EL (cell line): ENCODE results near the gene ARMC9.
"Not testable (repeated sequence)": the region's sequence is repeated elsewhere in the genome, so short reads cannot be mapped to it uniquely, and the experiment has no call there.

Experiments
- DNase-seq: peaks from one replicate; pipeline ENCODE4 v3.0.0-alpha.2; 2016

Gene ARMC9

DNA sequence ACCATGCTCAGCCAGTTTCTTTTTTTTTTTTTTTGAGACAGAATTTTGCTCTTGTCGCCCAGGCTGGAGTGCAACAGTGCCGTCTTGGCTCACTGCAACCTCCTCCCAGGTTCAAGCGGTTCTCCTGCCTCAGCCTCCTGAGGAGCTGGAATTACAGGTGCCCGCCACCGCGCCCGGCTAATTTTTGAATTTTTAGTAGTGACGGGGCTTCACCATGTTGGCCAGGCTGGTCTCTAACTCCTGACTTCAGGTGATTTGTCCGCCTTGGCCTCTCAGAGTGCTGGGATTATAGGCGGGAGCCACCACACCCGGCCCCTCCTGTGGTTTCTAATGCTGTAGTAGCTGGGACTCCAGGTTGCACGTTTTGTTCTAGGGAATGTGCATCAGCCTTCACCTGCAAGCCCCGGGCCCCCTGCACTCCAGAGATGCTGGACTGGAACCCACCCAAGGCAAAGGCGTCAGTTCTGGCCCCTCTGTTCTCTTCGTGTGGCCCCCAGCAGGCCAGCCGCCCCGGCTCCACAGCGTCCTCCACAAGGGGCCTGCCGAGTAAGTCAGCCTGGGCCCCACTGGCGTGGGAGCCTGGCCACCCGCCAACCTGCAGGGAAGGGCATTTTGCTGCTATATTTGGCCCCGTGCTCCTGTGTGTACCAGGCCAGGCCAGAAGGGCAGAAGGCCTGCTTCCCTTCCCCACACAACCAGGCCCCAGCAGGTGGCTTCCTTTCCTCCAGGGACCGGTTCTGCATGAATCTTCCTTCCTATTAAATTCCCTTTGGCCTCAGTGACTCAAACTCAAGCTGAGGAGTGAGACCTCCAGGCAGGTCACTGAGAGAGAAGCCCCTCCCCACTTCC lies 171.4 kb downstream of the ARMC9 start:
- DNase-seq, result no peak

DNA sequence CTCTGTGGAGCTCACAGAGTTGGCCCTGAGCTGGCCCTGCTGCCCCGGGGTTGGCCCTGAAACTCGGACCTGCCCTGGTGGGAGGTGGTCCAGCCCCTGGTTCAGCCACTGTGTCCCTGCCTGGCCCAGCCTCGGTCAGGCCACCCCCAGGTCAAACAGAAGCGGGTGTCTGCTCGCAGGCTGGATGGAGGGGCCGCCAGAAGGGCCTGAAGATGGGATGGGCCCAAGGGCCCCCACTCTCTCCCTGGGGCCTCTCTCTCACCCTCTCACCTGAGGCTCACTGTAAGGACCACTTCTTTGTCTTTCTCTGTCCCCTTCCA lies 172.0 kb downstream of the ARMC9 start:
- DNase-seq, result no peak

DNA sequence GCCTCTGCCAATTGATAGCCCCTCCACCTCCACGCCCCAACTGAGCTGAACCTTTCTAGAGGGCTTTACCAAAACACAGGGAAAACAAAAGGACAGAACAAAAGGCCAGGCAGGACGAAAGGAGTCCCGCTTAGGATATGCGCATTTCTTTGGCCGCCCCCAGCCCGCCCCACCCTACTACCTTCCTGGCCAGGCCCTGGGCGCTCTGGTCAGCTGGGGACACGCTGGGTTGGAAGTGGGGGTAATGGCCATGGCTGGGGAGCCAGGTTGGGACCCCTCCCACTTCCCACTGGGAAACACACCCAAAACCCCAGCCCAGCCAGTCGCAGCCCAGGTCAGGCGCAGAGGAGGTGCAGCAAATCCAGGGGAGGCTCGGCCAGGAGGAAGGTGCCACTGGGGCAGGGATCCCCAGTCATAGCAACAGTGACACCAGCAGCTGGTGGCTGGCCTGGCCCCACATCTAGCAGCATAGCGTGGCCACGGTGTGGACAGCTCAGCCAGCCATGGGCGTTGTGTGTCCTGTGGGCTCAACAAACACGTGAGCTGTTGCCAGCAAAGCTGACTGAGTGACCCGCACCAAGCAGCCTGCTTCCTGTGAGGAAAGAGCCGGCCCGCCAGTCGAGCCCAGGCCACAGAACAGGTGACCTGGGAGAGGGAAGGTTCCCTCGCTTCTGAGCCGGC lies 172.5 kb downstream of the ARMC9 start:
- no peak for DNase-seq

DNA sequence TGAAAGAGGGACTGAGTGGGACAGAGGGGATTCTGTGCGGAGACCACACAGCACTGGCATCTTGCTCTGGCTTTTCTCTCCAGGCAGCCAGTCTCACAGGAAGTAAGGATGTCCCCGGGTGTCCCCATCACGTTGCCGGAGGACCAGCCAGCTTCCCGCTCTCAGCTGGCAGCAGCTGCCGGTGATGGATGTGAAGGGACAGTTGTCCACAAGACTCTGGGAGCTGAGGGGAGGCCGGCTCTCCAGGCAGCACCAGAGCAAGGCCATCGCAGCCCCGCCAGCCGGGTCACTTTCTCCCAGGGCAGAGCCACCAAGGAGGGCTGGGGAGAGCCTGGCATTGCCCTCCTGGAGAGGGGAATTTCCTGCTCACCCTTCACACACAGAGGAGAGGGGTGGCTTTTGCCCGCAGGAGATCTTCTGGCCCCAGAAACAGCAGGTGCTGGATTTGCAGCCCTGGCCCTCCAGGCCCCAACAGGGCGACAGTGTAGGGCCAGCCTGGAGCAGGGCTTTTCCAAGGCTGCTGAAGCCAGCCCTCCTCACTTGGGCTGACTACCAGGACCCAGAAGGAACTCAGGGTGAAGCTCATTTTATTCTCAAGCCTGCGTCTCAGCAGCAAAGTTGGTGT lies 173.1 kb downstream of the ARMC9 start:
- no peak for DNase-seq

DNA sequence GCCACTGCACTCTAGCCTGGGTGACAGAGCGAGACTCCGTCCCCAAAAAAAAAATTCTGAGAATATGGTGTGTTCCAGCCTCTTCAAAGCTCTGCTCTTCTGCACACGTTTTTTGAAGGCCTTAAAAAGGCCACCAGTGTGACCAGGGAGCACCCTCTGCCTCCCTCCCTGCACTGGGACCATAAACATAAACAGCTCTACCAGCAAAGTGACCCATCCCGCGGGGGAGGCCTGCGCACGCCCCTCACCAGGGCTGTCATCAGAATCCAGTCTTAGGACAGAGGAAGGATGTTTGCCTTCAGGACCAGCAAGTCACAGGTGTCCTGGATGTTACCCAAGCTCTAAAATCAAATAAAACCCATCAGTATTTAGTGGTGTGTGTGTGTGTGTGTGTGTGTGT lies 173.9 kb downstream of the ARMC9 start:
- no peak for DNase-seq

DNA sequence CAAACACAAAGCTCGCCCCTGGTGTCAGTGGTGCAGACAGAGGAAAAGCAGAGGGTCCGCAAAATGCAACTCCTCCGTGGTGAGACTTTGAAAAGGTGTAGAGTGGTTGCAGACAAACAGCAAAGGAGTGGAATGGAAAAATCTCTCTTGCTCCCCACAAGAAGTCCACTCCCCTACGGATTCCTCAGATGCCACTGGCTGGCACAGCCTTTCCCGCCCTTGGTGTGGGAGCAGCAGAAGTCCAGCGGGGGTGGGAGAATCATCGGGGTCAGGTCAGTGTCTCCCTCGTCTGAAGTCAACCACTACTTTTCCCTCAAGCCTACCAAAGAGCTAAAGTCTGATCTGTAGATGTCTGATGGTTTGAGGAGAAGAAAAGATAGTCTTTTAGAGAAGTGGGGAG lies 174.8 kb downstream of the ARMC9 start:
- no peak for DNase-seq

DNA sequence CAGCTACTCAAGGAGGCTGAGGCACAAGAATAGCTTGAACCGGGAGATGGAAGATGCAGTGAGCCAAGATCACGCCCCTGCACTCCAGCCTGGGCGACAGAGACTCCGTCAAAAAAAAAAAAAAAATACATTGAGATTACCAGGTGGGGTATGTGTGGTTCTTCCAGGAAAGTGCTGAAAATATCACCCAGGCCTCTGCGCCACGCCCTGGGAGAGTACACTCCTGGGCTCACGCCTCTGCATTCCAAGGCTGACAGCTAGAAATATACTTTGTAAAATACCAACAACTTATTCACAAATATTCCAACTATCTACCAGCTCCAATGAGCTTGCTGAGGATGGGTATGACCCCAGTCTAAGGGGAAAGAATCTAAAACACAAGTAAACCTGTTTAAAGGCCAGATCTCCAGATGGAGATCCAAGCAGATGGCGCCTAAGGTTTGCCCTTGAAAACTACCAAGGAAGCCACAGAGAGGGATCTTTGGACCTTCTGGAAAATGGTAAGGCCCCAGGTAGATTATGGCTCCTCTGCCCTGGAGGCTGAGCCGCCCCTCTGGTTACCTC lies 175.4 kb downstream of the ARMC9 start:
- no peak for DNase-seq

DNA sequence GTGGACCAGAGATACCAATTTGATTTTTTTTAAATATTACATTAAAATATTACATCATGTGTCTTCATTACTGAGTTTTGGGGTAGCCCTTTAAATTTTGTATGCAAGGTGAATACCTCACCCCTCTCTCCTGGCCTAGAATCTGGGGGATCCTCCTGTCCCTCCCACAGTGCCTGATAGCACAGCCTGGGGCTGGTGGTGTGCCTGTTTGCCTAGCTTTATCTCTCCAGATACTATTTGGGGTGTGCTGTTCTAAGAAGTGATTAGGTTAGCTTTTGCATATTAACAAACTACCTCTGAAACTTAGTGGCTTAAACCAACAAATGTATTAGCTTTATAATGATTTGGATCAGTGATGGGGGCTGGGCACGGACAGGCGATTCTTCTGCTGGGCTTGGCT lies 176.3 kb downstream of the ARMC9 start:
- no peak for DNase-seq

DNA sequence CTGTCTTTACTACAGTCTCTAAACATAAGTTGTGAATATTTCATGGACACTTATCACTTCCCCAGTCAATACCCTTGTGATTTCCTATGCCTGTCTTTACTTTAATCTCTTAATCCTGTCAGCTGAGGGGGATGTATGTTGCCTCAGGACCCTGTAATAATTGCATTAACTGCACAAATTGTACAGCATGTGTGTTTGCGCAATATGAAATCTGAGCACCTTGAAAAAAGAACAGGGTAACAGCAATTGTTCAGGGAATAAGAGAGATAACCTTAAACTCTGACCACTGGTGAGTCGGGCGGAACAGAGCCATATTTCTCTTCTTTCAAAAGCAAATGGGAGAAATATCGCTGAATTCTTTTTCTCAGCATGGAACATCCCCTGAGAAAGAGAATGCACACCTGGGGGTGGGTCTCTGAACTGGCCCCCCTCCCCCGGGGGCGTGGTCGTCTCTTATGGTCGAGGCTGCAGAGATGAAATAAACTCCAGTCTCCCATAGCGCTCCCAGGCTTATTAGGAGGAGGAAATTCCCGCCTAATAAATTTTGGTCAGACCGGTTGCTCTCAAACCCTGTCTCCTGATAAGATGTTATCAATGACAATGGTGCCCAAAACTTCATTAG lies 177.7 kb downstream of the ARMC9 start:
- DNase-seq, result not testable (repeated sequence)

DNA sequence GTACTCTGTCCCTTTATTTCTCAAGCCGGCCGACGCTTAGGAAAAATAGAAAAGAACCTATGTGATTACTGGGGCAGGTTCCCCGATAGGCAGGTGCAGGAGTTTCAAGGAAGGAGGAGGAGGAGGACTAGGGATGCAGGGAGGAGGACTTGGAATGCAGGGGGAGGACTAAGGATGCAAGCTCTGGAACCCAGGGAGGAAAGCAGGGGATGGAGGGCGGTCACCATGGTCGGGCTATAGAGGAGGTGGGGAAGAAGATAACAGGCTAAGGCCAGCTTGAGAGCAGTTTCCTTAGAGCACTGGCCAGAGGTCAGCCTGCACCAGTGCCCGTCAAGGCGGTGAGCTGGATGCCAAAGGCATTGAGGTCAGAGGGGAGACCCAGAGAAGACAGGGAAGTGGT lies 178.4 kb downstream of the ARMC9 start:
- DNase-seq, result no peak

DNA sequence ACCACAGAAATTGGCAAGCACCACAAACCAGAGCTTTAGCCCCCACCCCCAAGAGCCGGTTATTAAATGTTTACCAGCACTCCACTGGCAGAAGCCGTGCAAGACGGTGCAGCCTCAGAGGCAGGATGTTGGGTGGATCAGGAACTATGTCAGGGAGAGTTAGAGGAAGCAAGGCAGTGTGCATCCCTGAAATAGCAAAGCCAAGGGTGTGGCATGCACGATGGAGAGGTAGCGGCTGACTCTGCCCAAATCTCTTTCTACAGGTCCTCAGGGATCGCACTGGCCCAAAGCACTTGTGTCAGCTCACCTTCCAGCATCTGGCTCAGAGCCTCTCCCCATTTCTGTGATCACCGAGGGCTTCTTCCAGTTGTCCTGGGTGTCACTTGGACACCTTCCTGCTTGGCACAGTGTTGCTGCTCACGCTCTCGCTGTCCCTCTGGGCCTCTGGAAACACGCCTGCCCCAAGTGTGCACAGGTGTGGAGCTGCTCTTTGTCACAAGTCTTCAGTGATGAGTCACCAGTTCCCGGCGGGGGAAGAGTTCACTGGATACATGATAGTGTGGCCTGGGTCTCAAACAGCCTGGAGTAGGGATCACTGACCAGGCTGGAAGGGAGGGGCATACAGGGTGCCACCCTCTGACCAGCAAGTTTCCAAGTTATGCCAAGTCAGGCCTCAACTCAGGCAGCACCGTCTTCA lies 179.7 kb downstream of the ARMC9 start:
- DNase-seq, result no peak

DNA sequence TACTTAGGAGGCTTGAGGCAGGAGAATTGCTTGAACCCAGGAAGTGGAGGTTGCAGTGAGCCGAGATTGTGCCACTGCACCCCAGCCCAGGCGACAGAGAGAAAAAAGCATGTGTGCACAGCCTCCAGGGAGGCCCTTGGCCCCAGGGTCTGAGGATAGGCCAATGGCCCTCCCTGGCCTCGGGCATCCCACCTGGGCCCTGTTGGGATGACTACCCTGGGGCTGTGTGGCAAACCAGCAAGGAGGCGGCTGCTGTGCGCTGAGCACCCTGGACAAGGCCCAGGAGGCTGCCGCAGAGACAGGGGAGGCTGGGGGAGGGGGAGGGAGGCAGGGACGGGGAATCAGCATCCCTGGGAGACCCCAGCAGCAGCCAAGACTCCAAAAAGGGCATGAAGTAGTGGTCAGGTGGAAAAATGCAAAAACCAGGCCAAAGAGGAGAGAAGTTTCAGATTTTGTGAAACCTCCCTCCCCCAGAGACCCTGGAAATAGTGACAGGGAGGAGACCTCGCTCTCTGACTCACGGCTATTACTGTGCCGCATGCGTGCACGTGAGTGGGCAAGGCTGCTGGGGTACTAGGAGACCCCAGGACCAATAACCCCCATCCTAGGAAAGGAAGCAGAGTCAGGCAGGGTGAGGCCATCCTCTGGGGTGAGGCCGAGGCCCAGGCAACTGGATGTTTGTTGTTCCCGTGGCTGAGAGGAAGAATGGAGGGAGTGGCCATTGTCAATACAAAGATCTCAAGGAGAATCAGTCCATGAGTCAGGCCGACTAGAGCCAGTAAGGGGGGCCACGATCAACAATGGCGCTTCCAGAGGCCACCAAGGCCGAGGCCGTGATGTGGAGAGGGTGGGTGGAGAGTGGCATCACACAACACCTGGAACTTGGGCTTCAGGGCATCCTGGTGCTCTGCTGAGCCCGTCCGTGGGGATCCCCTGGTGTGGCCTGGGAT lies 181.1 kb downstream of the ARMC9 start:
- DNase-seq, result no peak

DNA sequence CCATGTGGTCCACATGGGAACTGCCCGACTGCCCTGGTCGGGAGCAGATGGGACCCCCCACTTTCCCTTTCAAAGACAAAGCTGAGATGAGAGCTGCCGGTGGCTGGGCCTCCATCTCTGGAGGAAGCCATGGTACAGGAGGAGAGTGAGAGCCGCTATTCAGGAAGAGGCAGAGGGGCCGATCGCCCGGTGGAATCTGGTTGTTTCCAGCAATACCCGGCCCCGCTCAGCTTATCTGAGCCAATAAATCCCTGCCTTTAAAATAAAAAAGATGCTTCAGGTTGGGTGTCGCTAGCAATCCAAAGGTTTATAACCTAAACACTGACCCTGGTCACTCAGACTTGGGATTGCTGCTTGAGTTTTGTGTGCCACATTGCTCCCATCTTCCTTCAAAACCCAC lies 181.9 kb downstream of the ARMC9 start:
- DNase-seq, result no peak

DNA sequence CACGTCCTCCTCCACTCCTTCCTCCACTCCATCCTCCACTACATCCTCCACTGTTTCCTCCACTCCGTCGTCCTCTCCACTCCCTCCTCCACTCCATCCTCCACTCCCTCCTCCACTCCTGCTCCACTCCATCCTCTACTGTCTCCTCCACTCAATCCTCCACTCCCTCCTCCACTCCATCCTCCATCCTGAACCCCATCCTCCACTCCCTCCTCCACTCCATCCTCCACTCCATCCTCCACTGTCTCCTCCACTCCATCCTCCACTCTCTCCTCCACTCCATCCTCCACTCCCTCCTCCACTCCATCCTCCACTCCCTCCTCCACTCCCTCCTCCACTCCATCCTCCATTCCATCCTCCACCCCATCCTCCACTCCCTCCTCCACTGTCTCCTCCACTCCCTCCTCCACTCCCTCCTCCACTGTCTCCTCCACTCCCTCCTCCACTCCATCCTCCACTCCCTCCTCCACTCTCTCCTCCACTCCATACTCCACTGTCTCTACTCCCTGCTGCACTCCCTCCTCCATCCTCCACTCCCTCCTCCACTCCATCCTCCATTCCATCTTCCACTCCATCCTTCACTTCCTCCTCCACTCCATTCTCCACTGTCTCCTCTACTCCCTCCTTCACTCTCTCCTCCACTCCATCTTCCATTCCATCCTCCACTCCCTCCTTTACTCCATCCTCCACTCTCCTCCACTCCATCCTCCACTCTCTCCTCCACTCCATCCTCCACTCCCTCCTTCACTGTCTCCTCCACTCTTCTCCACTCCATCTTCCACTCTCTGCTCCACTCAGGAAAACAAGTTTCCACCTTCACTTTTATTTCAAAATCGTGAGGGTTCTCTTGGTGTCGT lies 182.8 kb downstream of the ARMC9 start:
- DNase-seq, result no peak

DNA sequence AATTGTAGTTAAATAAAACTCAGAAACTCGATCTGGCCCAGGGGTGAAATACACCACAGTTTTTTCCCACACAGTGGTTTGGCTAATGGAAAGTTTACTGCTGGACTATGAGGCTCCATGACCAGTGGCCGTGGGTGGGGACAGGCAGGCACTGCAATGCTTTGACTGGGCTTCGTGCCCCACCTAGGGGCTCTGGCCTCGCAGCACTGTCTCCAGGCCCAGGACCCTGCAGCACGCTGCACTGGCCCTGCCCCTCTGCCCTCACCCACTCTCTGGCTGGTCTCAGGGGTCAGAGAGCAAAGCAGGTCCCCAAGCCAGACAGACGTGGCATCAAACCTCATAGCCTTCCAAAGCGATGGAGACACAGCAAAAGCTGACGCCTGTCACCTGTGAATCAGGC lies 183.7 kb downstream of the ARMC9 start:
- no peak for DNase-seq

DNA sequence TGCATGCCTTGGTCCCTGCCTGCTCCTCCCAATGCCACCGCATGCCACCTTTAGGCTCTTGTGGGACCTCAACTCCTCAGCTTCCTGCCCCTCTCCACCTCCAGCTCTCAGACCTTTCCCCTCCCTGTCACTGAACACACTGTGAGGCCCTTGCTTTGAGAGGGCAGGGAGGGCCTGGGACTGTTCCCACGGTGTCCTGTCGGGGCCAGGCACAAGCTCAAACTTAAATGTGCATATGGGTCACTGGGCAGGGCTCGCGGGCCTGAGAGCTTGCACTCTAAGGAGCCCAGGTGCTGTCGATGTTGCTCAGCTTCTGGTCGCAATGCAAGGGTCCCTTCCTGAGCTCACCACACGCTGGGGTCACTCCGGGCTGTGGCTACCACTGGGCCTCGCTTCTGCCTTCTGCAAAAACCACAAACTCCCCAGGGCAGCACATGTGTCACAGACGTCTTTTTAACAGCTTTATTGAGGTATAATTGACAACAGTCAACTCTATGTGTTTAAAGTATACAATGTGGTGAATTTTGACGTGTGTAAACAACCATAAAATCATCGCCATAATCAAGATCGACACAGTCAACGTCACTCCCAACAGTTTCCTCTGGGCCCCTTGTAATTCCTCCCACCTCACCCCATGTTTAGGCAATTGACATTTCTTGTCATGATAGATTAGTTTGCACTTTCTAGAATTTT lies 185.1 kb downstream of the ARMC9 start:
- no peak for DNase-seq

DNA sequence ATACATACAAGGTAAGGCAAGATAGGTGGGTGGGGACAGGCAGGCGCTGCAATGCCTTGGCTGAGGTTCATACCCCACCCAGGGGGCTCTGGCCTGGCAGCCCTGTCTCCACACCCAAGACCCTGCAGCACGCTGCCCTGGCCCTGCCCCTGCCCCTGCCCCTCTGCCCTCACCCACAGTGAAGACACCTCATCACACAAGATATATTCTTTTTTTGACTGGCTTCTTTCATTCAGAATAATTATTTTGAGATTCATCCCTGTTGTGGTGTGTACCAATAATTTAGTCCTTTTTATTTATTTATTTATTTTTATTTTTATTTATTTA lies 185.6 kb downstream of the ARMC9 start:
- DNase-seq, result no peak

DNA sequence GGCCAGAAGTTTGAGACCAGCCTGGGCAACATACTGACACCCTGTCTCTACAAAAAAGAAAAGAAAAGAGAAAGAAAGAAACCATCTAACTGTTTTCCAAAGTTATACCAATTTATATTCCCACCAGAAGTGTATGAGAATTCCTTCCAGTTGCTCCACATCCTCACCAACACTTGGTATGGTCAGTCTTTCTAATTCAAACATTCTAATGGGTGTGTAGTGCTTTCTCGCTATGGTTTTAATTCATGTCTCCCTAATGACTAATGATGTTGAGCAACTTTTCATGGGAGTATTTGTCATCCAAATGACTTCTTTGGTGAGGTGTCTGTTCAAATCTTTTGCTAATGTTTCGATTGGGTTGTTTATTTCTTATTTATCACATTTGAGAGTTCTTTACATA lies 186.5 kb downstream of the ARMC9 start:
- DNase-seq, result peak; percentile 14

DNA sequence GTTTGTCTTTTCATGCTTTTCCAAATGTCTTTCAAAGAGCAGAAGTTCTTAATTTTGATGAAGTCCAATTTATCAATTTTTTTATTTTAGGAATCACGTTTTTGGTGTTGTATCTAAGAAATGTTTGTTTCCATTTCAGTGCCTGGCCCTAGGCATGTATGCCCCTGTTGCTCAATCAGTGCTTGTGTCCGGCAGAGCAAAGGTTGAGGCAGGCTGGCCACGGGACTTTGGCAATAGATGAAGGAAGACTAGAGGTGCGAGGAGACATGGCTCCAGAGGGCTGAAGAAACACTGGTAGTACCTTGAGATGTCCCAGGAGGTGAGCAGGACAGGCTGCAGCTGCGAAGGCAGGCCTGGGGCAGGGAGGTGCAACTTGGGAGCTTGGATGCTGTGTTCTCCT lies 187.0 kb downstream of the ARMC9 start:
- no peak for DNase-seq

DNA sequence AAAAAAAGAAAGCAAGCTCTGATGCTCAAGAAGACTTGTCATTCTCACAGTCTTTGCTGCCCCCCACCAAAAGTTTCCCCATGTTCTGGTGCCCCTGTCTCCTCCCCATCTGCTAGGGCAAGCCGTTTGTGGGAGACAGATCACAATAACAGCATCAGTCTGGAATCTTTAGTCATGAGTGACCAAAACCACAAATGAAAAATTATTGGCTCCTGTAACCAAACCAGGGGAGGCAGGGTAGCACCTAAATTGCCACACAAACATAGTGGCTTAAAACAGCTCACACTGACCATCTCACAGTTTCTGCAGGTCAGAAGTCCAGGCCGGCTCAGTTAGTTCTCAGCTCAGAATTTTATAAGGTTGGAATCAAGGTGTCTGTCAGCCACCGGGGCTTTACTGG lies 188.0 kb downstream of the ARMC9 start:
- DNase-seq, result peak; percentile 85
